Posterior cingulate gyrus (tissue), 11 donors: Measurements from ENCODE around the gene HRNR.

Source experiments
- DNase-seq, 10 donors: peaks; one replicate each; pipeline versions ENCODE4 v3.0.0 to v3.0.0-alpha.2; 2020 to 2021; ENCODE audit warnings: mixed read lengths in 3 of 10
- intact Hi-C: fragments of 100-400 bp; cut with DNase I; formaldehyde crosslinking; loops from one replicate; pipeline ENCODE4 v1.15.1; 2023

Gene HRNR

GRCh38 chr1:152189657-152190442 lies 34.1 kb downstream of the HRNR start:
- DNase-seq = peak in 7 of 10 donors; percentile 43 to 88 (median 55)
- intact Hi-C loops = loop anchor here (1.0 kb wide), 2 partner anchors 250 to 268 kb away; no protein-coding TSS in a partner anchor

GRCh38 chr1:152188673-152189591 lies 35.1 kb downstream of the HRNR start:
- peak; percentile 47 to 88 (median 58) for DNase-seq
- intact Hi-C loops = no loop called here

- intact Hi-C loops = no loop called here
These were observed 37.3 kb downstream of the HRNR start for GRCh38 chr1:152186556-152187285.

GRCh38 chr1:152185544-152186391 lies 38.2 kb downstream of the HRNR start:
- DNase-seq = peak in 1 of 10 donors; percentile 21
- intact Hi-C loops = loop anchor here (1.0 kb wide), 1 partner anchor 43 kb away; no protein-coding TSS in a partner anchor

More at GRCh38 chr1:152186556-152187285, 37.3 kb downstream of the HRNR start:
- no peak for DNase-seq

GRCh38 chr1:152182944-152183361 lies 41.0 kb downstream of the HRNR start:
- DNase-seq = no peak
- intact Hi-C loops = no loop called here

- intact Hi-C loops = no loop called here
- DNase-seq = no peak
These were observed 41.6 kb downstream of the HRNR start for GRCh38 chr1:152182431-152182830.

- no peak for DNase-seq
- intact Hi-C loops = no loop called here
These were observed 44.4 kb downstream of the HRNR start for GRCh38 chr1:152179566-152179965.

GRCh38 chr1:152170287-152170905 lies 53.6 kb downstream of the HRNR start:
- DNase-seq = no peak
- intact Hi-C loops = no loop called here

- no peak for DNase-seq
- intact Hi-C loops = no loop called here
These were observed 54.5 kb downstream of the HRNR start for GRCh38 chr1:152169366-152170025.

GRCh38 chr1:152168535-152168868 lies 55.5 kb downstream of the HRNR start:
- intact Hi-C loops = no loop called here
- no peak for DNase-seq

GRCh38 chr1:152167835-152168534 lies 56.0 kb downstream of the HRNR start:
- intact Hi-C loops = no loop called here
- DNase-seq = no peak

- intact Hi-C loops = no loop called here
- DNase-seq = no peak
These were observed 57.0 kb downstream of the HRNR start for GRCh38 chr1:152166966-152167365.

GRCh38 chr1:152165286-152166077 lies 58.5 kb downstream of the HRNR start:
- no peak for DNase-seq
- intact Hi-C loops = no loop called here

GRCh38 chr1:152164517-152165136 lies 59.4 kb downstream of the HRNR start:
- DNase-seq = no peak
- intact Hi-C loops = no loop called here

- DNase-seq = no peak
- intact Hi-C loops = no loop called here
These were observed 61.1 kb downstream of the HRNR start for GRCh38 chr1:152162792-152163463.
